ENCODE measurements around the gene GIMD1. TPM values are rescaled to one million over a fixed set of nuclear protein-coding genes. Genes with fewer than 3 reads are reported as not detected.

Gene GIMD1
- total RNA-seq, 1 experiment from 2014 or later = not detected

DNA sequence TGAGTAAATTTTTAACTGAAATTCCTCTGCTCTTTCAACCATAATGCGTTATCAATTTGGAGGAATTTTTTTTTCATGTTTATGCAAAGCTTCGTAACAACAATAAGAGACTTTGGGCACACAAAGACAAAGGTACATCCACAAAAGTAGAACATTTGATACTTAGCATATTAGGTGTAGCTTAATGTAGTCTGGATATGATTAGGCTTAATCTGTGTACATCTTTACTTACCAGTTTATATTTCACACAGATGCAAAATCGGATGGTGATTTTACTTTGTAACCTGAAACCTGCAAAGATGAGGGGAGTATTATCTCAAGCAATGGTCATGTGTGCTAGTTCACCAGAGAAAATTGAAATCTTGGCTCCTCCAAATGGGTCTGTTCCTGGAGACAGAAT is 32.0 kb downstream of the GIMD1 start:
- CTCF ChIA-PET = no interaction called here
- DNase-seq (ENCODE audit: low read depth, low spot score) (no peak), ATAC-seq (no peak)
- POLR2A ChIA-PET = no interaction called here
- Histone ChIP-seq H3K4me1 (ENCODE audit: control insufficient read depth, insufficient read depth, low read length) (no peaks in the 10 kb centered on the region), H3K27ac (ENCODE audit: low read length) (no peak overlapping the region), H3K27me3 (ENCODE audit: control insufficient read depth, insufficient read depth, low read length) (no peaks in the 10 kb centered on the region), H3K4me3 (ENCODE audit: low read depth in 2 of 2, low read length in 2 of 2) (no peak overlapping the region), H3K9me3 (ENCODE audit: control insufficient read depth, insufficient read depth, low read depth, low read length) (no peaks in the 10 kb centered on the region), H3K36me3 (ENCODE audit: control insufficient read depth, insufficient read depth, low read length) (peaks cover 12% of the 10 kb centered on the region; the same call in 1 of the 2 replicates)
- BruUV-seq (replicated peaks) = no TSS peak
- intact Hi-C loops (cut with micrococcal nuclease; ENCODE audit: unreplicated experiment) (no loop called here), in situ Hi-C loops (cut with HindIII; ENCODE audit: low pct_unique_long_range_greater_than_20kb, low sequenced_read_pairs) (no loop called here)
- TF ChIP-seq SIN3A (IDR thresholded peaks at IDR 0.05; ENCODE audit: borderline replicate concordance, insufficient read depth, low read depth, low read length) = no peak
- no peak for TF ChIP-seq CTCF (IDR thresholded peaks at IDR 0.05)
- TF ChIP-seq, protein P1, sequence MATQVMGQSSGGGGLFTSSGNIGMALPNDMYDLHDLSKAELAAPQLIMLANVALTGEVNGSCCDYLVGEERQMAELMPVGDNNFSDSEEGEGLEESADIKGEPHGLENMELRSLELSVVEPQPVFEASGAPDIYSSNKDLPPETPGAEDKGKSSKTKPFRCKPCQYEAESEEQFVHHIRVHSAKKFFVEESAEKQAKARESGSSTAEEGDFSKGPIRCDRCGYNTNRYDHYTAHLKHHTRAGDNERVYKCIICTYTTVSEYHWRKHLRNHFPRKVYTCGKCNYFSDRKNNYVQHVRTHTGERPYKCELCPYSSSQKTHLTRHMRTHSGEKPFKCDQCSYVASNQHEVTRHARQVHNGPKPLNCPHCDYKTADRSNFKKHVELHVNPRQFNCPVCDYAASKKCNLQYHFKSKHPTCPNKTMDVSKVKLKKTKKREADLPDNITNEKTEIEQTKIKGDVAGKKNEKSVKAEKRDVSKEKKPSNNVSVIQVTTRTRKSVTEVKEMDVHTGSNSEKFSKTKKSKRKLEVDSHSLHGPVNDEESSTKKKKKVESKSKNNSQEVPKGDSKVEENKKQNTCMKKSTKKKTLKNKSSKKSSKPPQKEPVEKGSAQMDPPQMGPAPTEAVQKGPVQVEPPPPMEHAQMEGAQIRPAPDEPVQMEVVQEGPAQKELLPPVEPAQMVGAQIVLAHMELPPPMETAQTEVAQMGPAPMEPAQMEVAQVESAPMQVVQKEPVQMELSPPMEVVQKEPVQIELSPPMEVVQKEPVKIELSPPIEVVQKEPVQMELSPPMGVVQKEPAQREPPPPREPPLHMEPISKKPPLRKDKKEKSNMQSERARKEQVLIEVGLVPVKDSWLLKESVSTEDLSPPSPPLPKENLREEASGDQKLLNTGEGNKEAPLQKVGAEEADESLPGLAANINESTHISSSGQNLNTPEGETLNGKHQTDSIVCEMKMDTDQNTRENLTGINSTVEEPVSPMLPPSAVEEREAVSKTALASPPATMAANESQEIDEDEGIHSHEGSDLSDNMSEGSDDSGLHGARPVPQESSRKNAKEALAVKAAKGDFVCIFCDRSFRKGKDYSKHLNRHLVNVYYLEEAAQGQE (IDR thresholded peaks at IDR 0.05; ENCODE audit: insufficient read depth in 1 of 2, low read depth in 2 of 2, low read length in 1 of 2) = no peak
- TF ChIP-seq TCF7L2 (IDR thresholded peaks at IDR 0.05; ENCODE audit: low read depth, low read length) = no peak
- no peak for TF ChIP-seq POLR2AphosphoS5 (IDR thresholded peaks at IDR 0.05; ENCODE audit: low read depth, low read length)

DNA sequence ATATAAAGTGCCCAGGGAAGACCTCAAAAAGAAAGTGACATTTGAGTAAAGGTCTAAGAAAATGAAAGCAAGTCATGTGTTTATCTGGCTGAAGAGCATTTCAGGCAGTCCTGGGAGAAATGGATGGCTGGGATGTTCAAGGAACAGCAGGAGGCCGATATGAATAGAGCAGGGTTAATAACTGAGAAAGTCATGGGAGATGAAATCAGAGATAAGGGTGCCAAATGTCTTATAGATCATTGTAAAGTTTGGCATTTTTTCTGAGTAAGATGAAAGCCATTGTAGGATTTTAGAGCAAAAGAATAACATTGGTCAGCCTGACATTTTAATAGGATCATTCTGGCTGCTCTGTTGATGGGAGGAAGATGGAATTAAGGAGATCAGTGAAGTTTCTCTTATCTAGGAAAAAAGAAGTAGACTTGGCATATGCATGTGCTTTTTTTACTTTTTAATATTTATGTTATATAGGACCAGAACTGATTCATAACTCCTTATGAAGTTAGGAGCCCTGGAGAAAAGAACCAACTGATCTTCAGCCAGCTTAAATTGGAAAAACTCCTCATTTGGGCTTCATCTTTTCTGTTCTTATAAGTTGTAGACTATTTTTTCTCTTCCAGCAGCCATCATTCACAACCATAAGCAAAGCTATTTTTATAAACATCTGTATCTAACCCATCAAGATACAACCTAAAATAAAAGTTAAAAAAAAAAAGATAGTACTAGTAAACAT is 33.7 kb downstream of the GIMD1 start:
- Histone ChIP-seq H3K36me3 (ENCODE audit: control insufficient read depth, insufficient read depth, low read length) (peaks cover 14% of the 10 kb centered on the region; the same call in 1 of the 2 replicates), H3K27me3 (ENCODE audit: control insufficient read depth, insufficient read depth, low read length) (no peaks in the 10 kb centered on the region), H3K4me3 (ENCODE audit: low read depth in 2 of 2, low read length in 2 of 2) (no peak overlapping the region), H3K9me3 (ENCODE audit: control insufficient read depth, insufficient read depth, low read depth, low read length) (no peaks in the 10 kb centered on the region), H3K27ac (ENCODE audit: low read length) (no peak overlapping the region), H3K4me1 (ENCODE audit: control insufficient read depth, insufficient read depth, low read length) (no peaks in the 10 kb centered on the region)
- BruUV-seq (replicated peaks) = no TSS peak
- no peak for ATAC-seq
- TF ChIP-seq TCF7L2 (IDR thresholded peaks at IDR 0.05; ENCODE audit: low read depth, low read length) (no peak), CTCF (IDR thresholded peaks at IDR 0.05) (no peak), SIN3A (IDR thresholded peaks at IDR 0.05; ENCODE audit: borderline replicate concordance, insufficient read depth, low read depth, low read length) (no peak), POLR2AphosphoS5 (IDR thresholded peaks at IDR 0.05; ENCODE audit: low read depth, low read length) (no peak)
- TF ChIP-seq, protein P1 (IDR thresholded peaks at IDR 0.05; ENCODE audit: insufficient read depth in 1 of 2, low read depth in 2 of 2, low read length in 1 of 2) = no peak
- in situ Hi-C loops (cut with HindIII; ENCODE audit: low pct_unique_long_range_greater_than_20kb, low sequenced_read_pairs) = no loop called here
- ChIA-PET POLR2A (interaction anchor here (0.6 kb wide), 1 partner anchor 8 kb away, joined by 7 read pairs; no protein-coding TSS in a partner anchor), CTCF (interaction anchor here (0.6 kb wide), 1 partner anchor 35 kb away, joined by 3 read pairs; no protein-coding TSS in a partner anchor)
- DNase-seq (ENCODE audit: low read depth, low spot score) = no peak
- intact Hi-C loops (cut with micrococcal nuclease; ENCODE audit: unreplicated experiment) = no loop called here

All from Panc1 (cell line).